K562 (cell line): ENCODE data around the gene NAA15. TPM values are rescaled to one million over a fixed set of nuclear protein-coding genes. Genes with fewer than 3 reads are reported as not detected.
A peak's percentile ranks its signal among the peaks of the same experiment; 100 is the strongest.

Experiments used
- ARID3B ChIP-seq: fragments of 250-450 bp; sonication (Bioruptor Pico); IDR thresholded peaks from 2 replicates; pipeline ENCODE4 v1.4.0; 2020; ENCODE audit warnings: borderline replicate concordance
- C11orf30 ChIP-seq: fragments of 450-650 bp; IDR thresholded peaks from 2 replicates; pipeline ENCODE4 v1.6.1; 2016; ENCODE audit warnings: low read depth, mild to moderate bottlenecking
- CBX8 ChIP-seq: fragments of 200-600 bp; sonication (generic); IDR thresholded peaks from 2 replicates; pipeline ENCODE4 v1.6.1; 2012; ENCODE audit warnings: borderline replicate concordance, mixed run types, low read depth, mild to moderate bottlenecking, moderate library complexity, mixed read lengths, low read length, control low read depth, inconsistent platforms; ENCODE audit not compliant: poor library complexity, severe bottlenecking; ENCODE audit errors: extremely low read depth
- COPS2 ChIP-seq: fragments of 450-650 bp; conservative IDR thresholded peaks from 2 replicates; pipeline ENCODE4 v1.6.1; 2016; ENCODE audit warnings: mild to moderate bottlenecking, moderate library complexity
- CREBBP ChIP-seq: IDR thresholded peaks from one replicate; pipeline ENCODE4 v1.6.1; 2012; ENCODE audit warnings: low read depth, mild to moderate bottlenecking, control low read depth, inconsistent platforms, low read length
- CTCF ChIP-seq, 3 experiments: IDR thresholded peaks in 2 of 3; conservative IDR thresholded peaks in 1 of 3; 2 replicates each; pipeline ENCODE4 v1.5.1; 2011 to 2012; ENCODE audit warnings: low read length in 3 of 3, mild to moderate bottlenecking in 3 of 3, control low read depth in 2 of 3, improper control_type of control experiment in 1 of 3, inconsistent platforms in 1 of 3, low read depth in 1 of 3, mixed read lengths in 1 of 3, moderate library complexity in 1 of 3; ENCODE audit not compliant: insufficient read depth in 2 of 3
- FOXJ3 ChIP-seq: sonication (generic); formaldehyde crosslinking; IDR thresholded peaks from 2 replicates; pipeline ENCODE4 v1.4.0; 2020; ENCODE audit warnings: mild to moderate bottlenecking, missing genetic modification reagents
- KDM2B ChIP-seq: fragments of 250-450 bp; sonication (Bioruptor Pico); IDR thresholded peaks from 2 replicates; pipeline ENCODE4 v1.8.0; 2021; ENCODE audit warnings: mild to moderate bottlenecking, moderate library complexity
- MAFF ChIP-seq: IDR thresholded peaks from 2 replicates; pipeline ENCODE4 v1.6.1; 2012; ENCODE audit warnings: low read length, improper control_type of control experiment
- NFXL1 ChIP-seq: fragments of 450-650 bp; formaldehyde crosslinking; IDR thresholded peaks from 2 replicates; pipeline ENCODE4 v1.4.0; 2021; ENCODE audit warnings: mild to moderate bottlenecking
- NFYB ChIP-seq: IDR thresholded peaks from 2 replicates; pipeline ENCODE4 v1.6.1; 2011; ENCODE audit warnings: mild to moderate bottlenecking, moderate library complexity; ENCODE audit not compliant: insufficient read length; ENCODE audit errors: extremely low read depth
- NR3C1 ChIP-seq: sonication (generic); formaldehyde crosslinking; IDR thresholded peaks from 2 replicates; pipeline ENCODE4 v1.8.1; 2022; ENCODE audit warnings: missing genetic modification reagents
- PHF8 ChIP-seq: fragments of 200-600 bp; sonication (generic); IDR thresholded peaks from 2 replicates; pipeline ENCODE4 v1.6.1; 2012; ENCODE audit warnings: mixed run types, mild to moderate bottlenecking, inconsistent platforms, low read length, moderate library complexity, borderline replicate concordance
- PKNOX1 ChIP-seq: fragments of 450-650 bp; IDR thresholded peaks from 2 replicates; pipeline ENCODE4 v1.6.1; 2016
- POLR3G ChIP-seq: IDR thresholded peaks from 2 replicates; pipeline ENCODE4 v1.6.1; 2011; ENCODE audit not compliant: insufficient read length, insufficient replicate concordance; ENCODE audit errors: extremely low read depth
- RUNX1 ChIP-seq: sonication (generic); IDR thresholded peaks from 2 replicates; pipeline ENCODE4 v1.6.1; 2016; ENCODE audit warnings: antibody characterized with exemption, low read depth
- SIRT6 ChIP-seq: IDR thresholded peaks from one replicate; pipeline ENCODE4 v1.6.1; 2012; ENCODE audit warnings: low read depth, mild to moderate bottlenecking, control low read depth, inconsistent platforms, low read length, moderate library complexity
- SNAPC5 ChIP-seq: fragments of 250-450 bp; sonication (Bioruptor Pico); IDR thresholded peaks from 2 replicates; pipeline ENCODE4 v1.8.0; 2021; ENCODE audit warnings: moderate library complexity, mild to moderate bottlenecking, inconsistent platforms
- ZBTB5 ChIP-seq: fragments of 450-650 bp; IDR thresholded peaks from 2 replicates; pipeline ENCODE4 v1.6.1; 2017; ENCODE audit warnings: antibody characterized with exemption
- ZNF384 ChIP-seq: IDR thresholded peaks from 2 replicates; pipeline ENCODE4 v1.6.1; 2012; ENCODE audit warnings: low read depth, low read length, improper control_type of control experiment
- ZNF444 ChIP-seq: fragments of 250-450 bp; sonication (Bioruptor Pico); IDR thresholded peaks from 2 replicates; pipeline ENCODE4 v1.4.0; 2020; ENCODE audit warnings: mild to moderate bottlenecking, moderate library complexity
- ZNF668 ChIP-seq: fragments of 250-450 bp; sonication (Bioruptor Pico); IDR thresholded peaks from 2 replicates; pipeline ENCODE4 v1.8.0; 2022; ENCODE audit warnings: mild to moderate bottlenecking, inconsistent platforms
- polyA plus RNA-seq, 8 experiments: library from polyadenylated mRNA; depleted of rRNA in 4 of 8; stranded (reverse) in 5 of 8; unstranded in 3 of 8; fragments of >200 nt; fragmentation: Nextera tagmentation in 2 of 8; fragmentation: Illumina TruSeq in 1 of 8; extraction: Ambion mirVana in 2 of 8; extraction: Trizol in 1 of 8; gene quantifications; 2 replicates each; pipeline versions ENCODE4 v1.2.1 to v1.2.3, GENCODE V29; 2011 to 2014; ENCODE audit warnings: inconsistent platforms in 1 of 8, missing spikeins in 1 of 8
- total RNA-seq, 7 experiments: library from RNA; depleted of rRNA in 6 of 7; stranded (reverse); fragments of >200 nt in 6 of 7; fragmentation: Illumina TruSeq in 2 of 7; extraction: Trizol in 2 of 7; gene quantifications; 2 replicates each; pipeline versions ENCODE4 v1.2.1 to v1.2.3, GENCODE V29; 2011 to 2021; ENCODE audit warnings: low replicate concordance in 1 of 7

The NAA15 gene
- total and polyA plus RNA-seq, 9 of the 15 experiments (the other 6 are each of a cell fraction or from before 2014, with no cell fraction given): 37.8 to 117 (median 63.2) TPM

GRCh38 chr4:139295206-139295941 is 5.9 kb upstream of the NAA15 start (continued):
- no peak for TF ChIP-seq NR3C1 (CRISPR knock-in tag)
- TF ChIP-seq ZNF668: no peak
- no peak for TF ChIP-seq ARID3B (CRISPR knock-in tag)
- TF ChIP-seq MAFF: no peak
- TF ChIP-seq SIRT6: no peak
- no peak for TF ChIP-seq RUNX1
- TF ChIP-seq SNAPC5 (CRISPR knock-in tag): no peak
- no peak for TF ChIP-seq NFXL1 (CRISPR knock-in tag)
- no peak for TF ChIP-seq ZBTB5
- no peak for TF ChIP-seq COPS2
- TF ChIP-seq CREBBP: no peak
- TF ChIP-seq ZNF384: 0 out of 2 replicates have a peak, but pooled peaks have one; percentile 4
- no peak for TF ChIP-seq POLR3G
- TF ChIP-seq ZNF444 (CRISPR knock-in tag): no peak
- peak; percentile 89; the same call in 1 of the 2 replicates for TF ChIP-seq PHF8
- TF ChIP-seq FOXJ3 (CRISPR knock-in tag): no peak
- peak; percentile 96 to 99 (median 99) for TF ChIP-seq CTCF (IDR thresholded peaks at IDR 0.05 in 2 of 3, conservative IDR thresholded peaks at IDR 0.05 in 1 of 3; ENCODE audit: insufficient read depth in 2 of 3, low read depth in 1 of 3, low read length in 3 of 3)
- no peak for TF ChIP-seq KDM2B (CRISPR knock-in tag)
- TF ChIP-seq CBX8: no peak
- TF ChIP-seq PKNOX1: no peak
- TF ChIP-seq NFYB: no peak
- TF ChIP-seq C11orf30: peak; percentile 55; the same call in 1 of the 2 replicates
